GM12891 (cell line): ENCODE results near the gene SCN1B.

Experiments used
- POLR2A ChIP-seq: IDR thresholded peaks from 2 replicates; pipeline ENCODE4 v1.6.1; 2011; ENCODE audit warnings: low read depth, low read length, control low read depth
- POU2F2 ChIP-seq: IDR thresholded peaks from 2 replicates; pipeline ENCODE4 v1.6.1; 2011; ENCODE audit warnings: low read depth, mild to moderate bottlenecking, control low read depth, low read length, moderate library complexity
- SPI1 ChIP-seq: IDR thresholded peaks from 2 replicates; pipeline ENCODE4 v1.6.1; 2011; ENCODE audit warnings: low read depth, low read length, control low read depth
- TAF1 ChIP-seq: IDR thresholded peaks from 2 replicates; pipeline ENCODE4 v1.6.1; 2011; ENCODE audit warnings: low read depth, low read length, control low read depth

GRCh38 chr19:35013041-35013819 lies 17.0 kb upstream of the SCN1B start:
- no peak; the same call in 1 of the 2 replicates for TF ChIP-seq POLR2A
- TF ChIP-seq POU2F2 = 0 out of 2 replicates have a peak, but pooled peaks have one; percentile 9
- no peak for TF ChIP-seq TAF1
- no peak for TF ChIP-seq SPI1
